ENCODE measurements around the gene ABHD2.

Gene ABHD2

GRCh38 chr15:89171136-89172072 is 83.1 kb downstream of the ABHD2 start:
- peak in 1 of 2 experiments; percentile 12 for DNase-seq

- DNase-seq = no peak
Measured at GRCh38 chr15:89172921-89173320, 84.7 kb downstream of the ABHD2 start.

- no peak for DNase-seq
Measured at GRCh38 chr15:89174476-89174875, 86.2 kb downstream of the ABHD2 start.

- no peak for DNase-seq
Measured at GRCh38 chr15:89175617-89176191, 87.4 kb downstream of the ABHD2 start.

- DNase-seq = no peak
Measured at GRCh38 chr15:89177116-89177515, 88.9 kb downstream of the ABHD2 start.

GRCh38 chr15:89177633-89178306 is 89.5 kb downstream of the ABHD2 start:
- peak; percentile 44 to 55 for DNase-seq

- DNase-seq = no peak
Measured at GRCh38 chr15:89178307-89178977, 90.2 kb downstream of the ABHD2 start.

GRCh38 chr15:89179966-89180875 is 92.0 kb downstream of the ABHD2 start:
- no peak for DNase-seq

GRCh38 chr15:89184357-89184756 is 96.1 kb downstream of the ABHD2 start:
- DNase-seq = no peak

GRCh38 chr15:89184886-89185526 is 96.8 kb downstream of the ABHD2 start:
- DNase-seq = no peak

GRCh38 chr15:89186803-89187202 is 98.5 kb downstream of the ABHD2 start:
- no peak for DNase-seq

GRCh38 chr15:89187301-89187985 is 99.2 kb downstream of the ABHD2 start:
- DNase-seq = no peak

- no peak for DNase-seq
Measured at GRCh38 chr15:89187986-89188514, 99.8 kb downstream of the ABHD2 start.

GRCh38 chr15:89192136-89192535 is 103.9 kb downstream of the ABHD2 start:
- no peak for DNase-seq

GRCh38 chr15:89192766-89193165 is 104.5 kb downstream of the ABHD2 start:
- DNase-seq = no peak

GRCh38 chr15:89194608-89195007 is 106.4 kb downstream of the ABHD2 start:
- no peak for DNase-seq

- no peak for DNase-seq
Measured at GRCh38 chr15:89195836-89196235, 107.6 kb downstream of the ABHD2 start.

GRCh38 chr15:89196241-89196640 is 108.0 kb downstream of the ABHD2 start:
- DNase-seq = no peak

GRCh38 chr15:89196994-89197393 is 108.7 kb downstream of the ABHD2 start:
- DNase-seq = no peak

- no peak for DNase-seq
Measured at GRCh38 chr15:89197503-89197971, 109.3 kb downstream of the ABHD2 start.
